Left lung (tissue), 10 donors: ENCODE measurements around the gene CENPP. TPM values are rescaled to one million over a fixed set of nuclear protein-coding genes. Genes with fewer than 3 reads are reported as not detected.

ENCODE experiments used
- ATAC-seq: fragments of 200-7000 bp; cut with Tn5 transposase; one replicate; pipeline ENCODE4 v1.9.1; 2020; ENCODE audit warnings: moderate library complexity
- DNase-seq, 4 donors: peaks; one replicate each; pipeline ENCODE4 v3.0.0-alpha.2; 2013 to 2020
- H3K27ac ChIP-seq, 2 donors: fragments of 200-600 bp; sonication (generic) in 1 of 2; one replicate each; pipeline versions ENCODE4 v1.5.0 to v1.8.0; 2020 to 2021
- H3K27me3 ChIP-seq, 2 donors: fragments of 200-600 bp; sonication (generic) in 1 of 2; one replicate each; pipeline versions ENCODE4 v1.5.0 to v1.8.0; 2020 to 2021
- H3K36me3 ChIP-seq, 2 donors: fragments of 200-600 bp; sonication (generic) in 1 of 2; one replicate each; pipeline versions ENCODE4 v1.5.0 to v1.8.0; 2020 to 2021
- H3K4me1 ChIP-seq, 2 donors: fragments of 200-600 bp; one replicate each; pipeline ENCODE4 v1.8.0; 2021
- H3K4me3 ChIP-seq, 2 donors: fragments of 200-600 bp; sonication (generic) in 1 of 2; one replicate each; pipeline versions ENCODE4 v1.5.0 to v1.8.0; 2020 to 2021; ENCODE audit warnings: mild to moderate bottlenecking in 1 of 2
- H3K9me3 ChIP-seq, 2 donors: fragments of 200-600 bp; sonication (generic) in 1 of 2; one replicate each; pipeline versions ENCODE4 v1.5.0 to v1.8.0; 2020 to 2021
- intact Hi-C, 2 donors: fragments of 100-400 bp; cut with DNase I; formaldehyde crosslinking; loops; one replicate each; pipeline versions ENCODE4 v1.11.2 to v1.14.2; 2022
- polyA plus RNA-seq, 6 donors: library from polyadenylated mRNA; unstranded; fragments of 120-200 nt; gene quantifications; one replicate each; pipeline ENCODE4 v1.2.1, GENCODE V29; 2013; ENCODE audit not compliant: insufficient read length in 6 of 6
- total RNA-seq, 2 donors: library from RNA; stranded (reverse); fragmentation: NEBNext Ultra II Directional; extraction: Animal tissue kit (Norgen Biotek cat#: 25700); gene quantifications; one replicate each; pipeline ENCODE4 v1.2.1, GENCODE V29; 2021
- TF ChIP-seq, protein P1 (sequence below), 2 donors: fragments of 200-600 bp; sonication (generic) in 1 of 2; IDR thresholded peaks; one replicate each; pipeline versions ENCODE4 v1.5.0 to v1.8.0; 2021; ENCODE audit warnings: antibody characterized with exemption in 2 of 2
- donor health status: DM: no; HTN: yes; CAD: no.
- donor health status: DM: no; HTN: no; CAD: no.

The CENPP gene
- total and polyA plus RNA-seq, 8 donors, result 3.2 to 9.0 (median 5.7) TPM

DNA sequence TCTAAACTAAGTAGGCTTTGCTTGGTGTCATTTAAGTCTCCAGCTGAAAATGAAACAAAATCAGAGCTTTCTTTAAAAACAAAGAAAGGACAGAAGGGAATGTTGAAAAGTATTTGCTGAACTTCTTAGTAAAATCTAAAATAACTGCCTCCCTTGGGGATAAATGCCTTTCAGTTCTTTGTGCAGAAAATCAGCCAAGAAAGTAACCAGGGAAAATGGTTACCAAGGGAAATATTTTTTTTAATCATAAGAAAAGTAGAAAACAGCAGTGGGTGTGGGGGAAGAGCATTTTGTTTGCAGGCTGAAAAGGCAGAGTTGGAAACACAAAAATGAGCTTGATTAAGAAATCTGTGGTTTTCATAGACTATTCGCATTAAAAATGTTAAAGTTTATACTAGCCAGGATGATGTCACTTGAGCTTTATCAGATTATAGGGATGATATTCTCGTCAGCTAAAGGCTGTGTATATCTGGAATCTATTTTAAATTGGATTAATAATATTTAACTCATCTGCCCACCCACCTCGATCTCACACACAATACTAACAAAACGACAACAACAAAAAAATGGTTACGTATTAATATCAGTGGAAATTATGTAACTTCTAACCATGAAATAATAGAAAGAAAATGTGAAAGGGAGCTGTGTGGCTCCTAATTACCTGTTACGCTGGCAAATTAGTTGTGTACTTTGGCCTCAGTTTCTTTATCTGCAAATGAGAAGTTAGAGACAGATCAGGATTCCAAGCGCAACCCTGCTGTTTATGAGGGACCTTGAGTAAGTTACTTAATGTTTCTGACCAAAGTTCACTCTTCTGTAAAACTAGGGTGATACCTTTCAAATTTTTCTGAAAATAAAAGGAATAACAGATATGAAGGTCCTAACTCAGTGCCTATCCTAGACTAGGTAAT lies 210.4 kb downstream of the CENPP start, which contains the start of gene ECM2:
ECM2 (minus strand) TSS at position 51 of the 911 bp plus-strand sequence. CDS start 13,124 bp downstream, outside the sequence.
- TF ChIP-seq, protein P1, sequence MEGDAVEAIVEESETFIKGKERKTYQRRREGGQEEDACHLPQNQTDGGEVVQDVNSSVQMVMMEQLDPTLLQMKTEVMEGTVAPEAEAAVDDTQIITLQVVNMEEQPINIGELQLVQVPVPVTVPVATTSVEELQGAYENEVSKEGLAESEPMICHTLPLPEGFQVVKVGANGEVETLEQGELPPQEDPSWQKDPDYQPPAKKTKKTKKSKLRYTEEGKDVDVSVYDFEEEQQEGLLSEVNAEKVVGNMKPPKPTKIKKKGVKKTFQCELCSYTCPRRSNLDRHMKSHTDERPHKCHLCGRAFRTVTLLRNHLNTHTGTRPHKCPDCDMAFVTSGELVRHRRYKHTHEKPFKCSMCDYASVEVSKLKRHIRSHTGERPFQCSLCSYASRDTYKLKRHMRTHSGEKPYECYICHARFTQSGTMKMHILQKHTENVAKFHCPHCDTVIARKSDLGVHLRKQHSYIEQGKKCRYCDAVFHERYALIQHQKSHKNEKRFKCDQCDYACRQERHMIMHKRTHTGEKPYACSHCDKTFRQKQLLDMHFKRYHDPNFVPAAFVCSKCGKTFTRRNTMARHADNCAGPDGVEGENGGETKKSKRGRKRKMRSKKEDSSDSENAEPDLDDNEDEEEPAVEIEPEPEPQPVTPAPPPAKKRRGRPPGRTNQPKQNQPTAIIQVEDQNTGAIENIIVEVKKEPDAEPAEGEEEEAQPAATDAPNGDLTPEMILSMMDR (IDR thresholded peaks at IDR 0.05), result no peak
- Histone ChIP-seq H3K27me3 (no peaks in the 10 kb centered on the region), H3K4me3 (peak within 1 kb of the TSS in 1 of 2 donors; percentile 10), H3K9me3 (no peaks in the 10 kb centered on the region), H3K36me3 (no peaks in the 10 kb centered on the region), H3K4me1 (peaks cover 0 to 29% of the 10 kb centered on the region in 2 donors), H3K27ac (peak within 1 kb of the TSS; percentile 4 to 78)
- intact Hi-C loops, result no loop called here
- peak; percentile 53 for ATAC-seq
- peak in 2 of 4 donors; percentile 72 to 75 for DNase-seq

DNA sequence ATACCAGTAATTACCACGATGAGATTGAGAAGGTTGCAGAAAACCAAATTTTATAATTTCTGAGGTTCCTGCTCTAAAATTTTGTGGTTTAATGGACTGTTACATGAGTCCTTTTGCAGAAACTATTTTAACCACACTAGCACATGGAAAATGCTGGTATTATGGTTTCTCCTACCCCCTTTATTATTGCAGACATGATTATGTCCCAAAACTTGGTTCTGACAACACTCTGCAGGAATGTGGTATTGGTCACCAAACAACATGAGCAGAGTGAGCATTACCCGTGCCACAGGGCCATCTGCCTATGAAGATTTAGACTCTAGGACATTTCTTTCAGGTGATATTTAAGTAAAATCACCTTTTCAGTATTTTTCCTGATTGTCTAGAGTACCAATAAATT lies 212.8 kb downstream of the CENPP start:
- H3K9me3 ChIP-seq, result no peaks in the 10 kb centered on the region
- no peaks in the 10 kb centered on the region for H3K27me3 ChIP-seq
- TF ChIP-seq, protein P1 (IDR thresholded peaks at IDR 0.05), result no peak
- H3K27ac ChIP-seq, result peak overlapping the region in 1 of 2 donors; percentile 19
- intact Hi-C loops, result no loop called here
- H3K4me1 ChIP-seq, result peaks cover 0 to 29% of the 10 kb centered on the region in 2 donors
- no peak for ATAC-seq
- H3K36me3 ChIP-seq, result no peaks in the 10 kb centered on the region
- no peak overlapping the region for H3K4me3 ChIP-seq
- no peak for DNase-seq

DNA sequence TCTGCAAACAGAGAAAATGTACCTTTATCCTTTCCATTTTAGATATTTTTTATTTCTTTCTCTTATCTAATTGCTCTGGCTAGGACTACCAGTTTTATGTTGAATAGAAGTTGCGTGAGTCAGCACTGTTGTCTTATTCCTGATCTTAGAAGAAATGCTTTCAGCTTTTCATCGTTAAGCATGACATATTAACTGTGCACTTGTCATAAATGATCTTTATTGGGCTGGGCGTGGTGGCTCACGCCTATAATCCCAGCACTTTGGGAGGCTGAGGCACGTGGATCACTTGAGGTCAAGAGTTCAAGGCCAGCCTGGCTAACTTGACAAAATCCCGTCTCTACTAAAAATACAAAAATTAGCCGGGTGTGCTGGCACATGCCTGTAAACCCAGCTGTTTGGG lies 218.2 kb downstream of the CENPP start:
- Histone ChIP-seq H3K27me3 (no peaks in the 10 kb centered on the region), H3K4me3 (no peak overlapping the region), H3K4me1 (no peaks in the 10 kb centered on the region), H3K27ac (no peak overlapping the region), H3K36me3 (no peaks in the 10 kb centered on the region), H3K9me3 (no peaks in the 10 kb centered on the region)
- ATAC-seq (no peak), DNase-seq (no peak)
- intact Hi-C loops, result no loop called here
- TF ChIP-seq, protein P1 (IDR thresholded peaks at IDR 0.05), result no peak

DNA sequence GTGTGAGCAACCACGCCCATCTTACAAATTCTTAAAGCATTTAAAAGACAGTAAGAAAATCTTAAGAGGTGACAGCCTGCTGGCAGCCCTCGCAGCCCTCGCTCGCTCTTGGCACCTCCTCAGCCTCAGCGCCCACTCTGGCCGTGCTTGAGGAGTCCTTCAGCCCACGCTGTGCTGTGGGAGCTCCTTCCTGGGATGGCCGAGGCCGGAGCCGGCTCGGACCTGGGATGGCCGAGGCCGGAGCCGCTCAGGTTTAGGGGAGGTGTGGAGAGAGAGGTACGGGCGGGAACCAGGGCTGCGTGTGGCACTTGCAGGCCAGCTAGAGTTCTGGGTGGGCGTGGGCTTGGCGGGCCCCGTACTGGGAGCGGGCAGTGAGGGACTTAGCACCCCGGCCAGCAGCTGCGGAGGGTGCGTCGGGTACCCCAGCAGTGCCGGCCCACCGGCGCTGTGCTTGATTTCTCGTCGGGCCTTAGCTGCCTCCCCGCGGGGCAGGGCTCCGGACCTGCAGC lies 219.3 kb downstream of the CENPP start:
- DNase-seq (peak in 1 of 4 donors; percentile 73), ATAC-seq (no peak)
- no peaks in the 10 kb centered on the region for H3K36me3 ChIP-seq
- no peaks in the 10 kb centered on the region for H3K27me3 ChIP-seq
- no peaks in the 10 kb centered on the region for H3K4me1 ChIP-seq
- intact Hi-C loops, result no loop called here
- no peaks in the 10 kb centered on the region for H3K9me3 ChIP-seq
- no peak overlapping the region for H3K4me3 ChIP-seq
- H3K27ac ChIP-seq, result no peak overlapping the region
- TF ChIP-seq, protein P1 (IDR thresholded peaks at IDR 0.05), result no peak

DNA sequence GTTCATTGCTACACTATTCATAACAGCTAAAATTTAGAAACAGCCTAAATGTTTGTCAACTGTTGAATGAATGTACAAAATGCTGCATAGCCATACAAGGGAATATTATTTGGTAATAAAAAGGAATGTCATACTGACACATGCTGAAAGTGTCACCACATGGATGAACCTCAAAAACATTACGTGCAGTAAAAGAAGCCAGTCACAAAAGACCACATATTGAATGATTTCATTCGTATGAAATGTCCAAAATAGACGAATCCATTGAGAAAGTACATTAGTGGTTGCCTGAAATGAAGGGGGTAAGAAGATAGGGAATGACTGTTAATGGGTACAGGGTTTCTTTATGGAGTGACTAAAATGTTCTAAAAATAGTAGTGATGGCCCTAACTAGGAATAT lies 221.6 kb downstream of the CENPP start:
- Histone ChIP-seq H3K36me3 (no peaks in the 10 kb centered on the region), H3K4me1 (no peaks in the 10 kb centered on the region), H3K9me3 (no peaks in the 10 kb centered on the region), H3K4me3 (no peak overlapping the region), H3K27ac (no peak overlapping the region), H3K27me3 (no peaks in the 10 kb centered on the region)
- ATAC-seq (no peak), DNase-seq (no peak)
- TF ChIP-seq, protein P1 (IDR thresholded peaks at IDR 0.05), result no peak
- intact Hi-C loops, result no loop called here
